ENCODE measurements around the gene CWC25. TPM values are rescaled to one million over a fixed set of nuclear protein-coding genes. Genes with fewer than 3 reads are reported as not detected.

The CWC25 gene
- total RNA-seq, 6 experiments from 2014 or later, result 6.8 to 13.1 (median 9.2) TPM

- peaks cover 0 to 53% (median 27%) of the 10 kb centered on the region in 4 donors for H3K36me3 ChIP-seq
Observed at GRCh38 chr17:38848939-38849605, 24.0 kb upstream of the CWC25 start.

GRCh38 chr17:38848557-38848891, 23.4 kb upstream of the CWC25 start:
- WGBS (ENCODE audit: insufficient coverage, low coverage, low lambda C conversion rate, missing lambda C conversion rate), result no CpG with 5 or more reads among the region's 1 CpG
- H3K27ac ChIP-seq, result no peak overlapping the region
- intact Hi-C loops (cut with DNase I), result no loop called here
- no peak overlapping the region for H3K4me3 ChIP-seq
- no peaks in the 10 kb centered on the region for H3K27me3 ChIP-seq
- H3K9me3 ChIP-seq, result no peaks in the 10 kb centered on the region
- H3K4me1 ChIP-seq, result peaks cover 0 to 22% (median 3%) of the 10 kb centered on the region in 4 donors
- ATAC-seq (no peak), DNase-seq (no peak)
- peaks cover 0 to 53% (median 27%) of the 10 kb centered on the region in 4 donors for H3K36me3 ChIP-seq
- TF ChIP-seq CTCF (IDR thresholded peaks at IDR 0.05), result no peak
- no peak for TF ChIP-seq POLR2A (IDR thresholded peaks at IDR 0.05)

More at GRCh38 chr17:38848939-38849605, 24.0 kb upstream of the CWC25 start:
- no peaks in the 10 kb centered on the region for H3K27me3 ChIP-seq
- no peaks in the 10 kb centered on the region for H3K9me3 ChIP-seq
- TF ChIP-seq CTCF (IDR thresholded peaks at IDR 0.05) (no peak), POLR2A (IDR thresholded peaks at IDR 0.05) (no peak)
- 81% methylated on average over 16 of the region's 16 CpGs for WGBS (ENCODE audit: insufficient coverage, low coverage, low lambda C conversion rate, missing lambda C conversion rate)
- no peak overlapping the region for H3K27ac ChIP-seq
- DNase-seq, result no peak
- peaks cover 0 to 22% (median 3%) of the 10 kb centered on the region in 4 donors for H3K4me1 ChIP-seq
- ATAC-seq, result no peak
- no peak overlapping the region for H3K4me3 ChIP-seq
- intact Hi-C loops (cut with DNase I), result no loop called here

GRCh38 chr17:38844261-38844757, 19.2 kb upstream of the CWC25 start:
- Histone ChIP-seq H3K4me1 (no peaks in the 10 kb centered on the region), H3K36me3 (peaks cover 0 to 20% (median 13%) of the 10 kb centered on the region in 4 donors), H3K27me3 (no peaks in the 10 kb centered on the region), H3K27ac (no peak overlapping the region), H3K9me3 (no peaks in the 10 kb centered on the region), H3K4me3 (no peak overlapping the region)
- 40% methylated on average over 5 of the region's 13 CpGs for WGBS (ENCODE audit: insufficient coverage, low coverage, low lambda C conversion rate, missing lambda C conversion rate)
- ATAC-seq (peak in 3 of 4 donors; percentile 47 to 50 (median 50)), DNase-seq (peak in 2 of 3 donors; percentile 47 to 67)
- TF ChIP-seq POLR2A (IDR thresholded peaks at IDR 0.05) (no peak), CTCF (IDR thresholded peaks at IDR 0.05) (no peak)
- intact Hi-C loops (cut with DNase I), result no loop called here

- no peak for TF ChIP-seq CTCF (IDR thresholded peaks at IDR 0.05)
- TF ChIP-seq POLR2A (IDR thresholded peaks at IDR 0.05), result no peak
- Histone ChIP-seq H3K36me3 (peaks cover 0 to 3% (median 1%) of the 10 kb centered on the region in 4 donors), H3K9me3 (no peaks in the 10 kb centered on the region), H3K4me3 (peak overlapping the region; percentile 63 to 86 (median 68)), H3K27ac (peak overlapping the region; percentile 91 to 99 (median 95)), H3K4me1 (peaks cover 0 to 15% (median 7%) of the 10 kb centered on the region in 4 donors), H3K27me3 (no peaks in the 10 kb centered on the region)
- intact Hi-C loops (cut with DNase I), result no loop called here
- DNase-seq (no peak), ATAC-seq (no peak)
- WGBS (ENCODE audit: insufficient coverage, low coverage, low lambda C conversion rate, missing lambda C conversion rate), result 92% methylated on average over 16 of the region's 17 CpGs
Observed at GRCh38 chr17:38825762-38826247, 684 bp upstream of the CWC25 start.

Measured in right lobe of liver (tissue), 6 donors.